GM19395 (cell line): Measurements from ENCODE around the gene LSAMP.

Experiments
- ATAC-seq: cut with Tn5 transposase; IDR thresholded peaks from one replicate; pipeline ENCODE4 v1.9.1; 2021; ENCODE audit warnings: mild to moderate bottlenecking, moderate library complexity; ENCODE audit not compliant: unreplicated experiment

LSAMP gene

DNA sequence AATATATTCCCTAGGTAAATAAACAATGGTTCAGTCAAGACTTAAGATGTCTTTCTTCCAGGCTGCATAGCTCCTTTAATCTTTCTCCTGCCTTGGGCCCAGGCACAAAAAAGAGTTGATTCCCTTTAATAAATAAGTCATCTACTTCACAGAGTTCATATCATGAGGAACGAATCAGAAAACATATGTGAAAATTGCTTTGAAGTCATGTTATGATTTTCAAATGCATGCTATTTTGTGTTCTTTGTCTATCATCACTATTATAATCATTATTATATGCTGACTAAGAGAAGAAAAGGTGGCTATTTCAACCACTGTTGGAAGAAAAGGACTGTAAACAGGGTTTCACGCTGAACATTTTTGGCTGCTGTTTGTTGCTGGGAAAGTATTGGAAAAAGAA, 70.4 kb downstream of the LSAMP start:
- no peak for ATAC-seq

DNA sequence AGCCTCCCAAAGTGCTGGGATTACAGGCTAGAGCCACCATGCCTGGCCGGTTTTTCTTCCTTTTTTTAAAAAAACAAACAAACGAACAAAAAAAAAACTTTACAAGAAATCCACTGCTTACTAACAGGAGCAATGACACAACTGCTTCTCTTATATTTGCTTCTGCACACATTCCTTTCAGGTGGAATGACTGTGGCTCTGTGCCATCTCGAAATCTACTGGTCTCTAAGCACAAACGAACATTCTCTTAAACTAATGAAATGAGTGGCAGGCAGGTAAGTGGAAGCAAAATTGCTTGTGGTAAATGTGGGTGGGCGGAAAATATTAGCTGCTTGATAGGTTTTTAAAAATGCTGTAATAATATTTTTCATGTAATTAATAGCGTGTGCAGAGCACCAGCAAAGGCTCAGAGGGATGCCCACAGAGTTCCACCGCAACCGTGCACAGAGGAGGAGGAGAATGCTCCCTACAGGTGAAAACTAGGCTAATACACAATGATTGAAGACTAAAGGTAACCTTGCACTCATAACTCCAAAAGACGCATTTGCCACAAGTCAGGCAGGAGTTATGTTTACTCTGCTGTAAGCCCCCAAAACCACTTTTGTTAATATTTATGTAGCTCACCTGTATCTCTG, 77.4 kb downstream of the LSAMP start:
- ATAC-seq: no peak

DNA sequence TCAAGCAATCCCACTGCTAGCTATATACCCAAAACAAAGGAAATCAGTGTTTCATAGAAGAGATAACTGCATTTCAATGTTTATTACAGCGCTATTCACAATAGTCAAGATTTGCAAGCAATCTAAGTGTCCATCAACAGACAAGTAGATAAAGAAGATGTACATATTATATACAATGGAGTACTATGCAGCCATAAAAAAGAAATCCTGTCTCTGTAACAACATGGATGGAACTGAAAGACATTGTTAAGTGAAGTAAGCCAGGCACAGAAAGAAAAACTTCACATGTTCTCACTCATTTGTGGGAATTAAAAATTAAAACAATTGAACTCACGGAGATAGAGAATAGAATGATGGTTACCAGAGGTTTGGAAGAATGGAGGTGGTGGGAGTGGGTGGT, 89.2 kb downstream of the LSAMP start:
- no peak for ATAC-seq

DNA sequence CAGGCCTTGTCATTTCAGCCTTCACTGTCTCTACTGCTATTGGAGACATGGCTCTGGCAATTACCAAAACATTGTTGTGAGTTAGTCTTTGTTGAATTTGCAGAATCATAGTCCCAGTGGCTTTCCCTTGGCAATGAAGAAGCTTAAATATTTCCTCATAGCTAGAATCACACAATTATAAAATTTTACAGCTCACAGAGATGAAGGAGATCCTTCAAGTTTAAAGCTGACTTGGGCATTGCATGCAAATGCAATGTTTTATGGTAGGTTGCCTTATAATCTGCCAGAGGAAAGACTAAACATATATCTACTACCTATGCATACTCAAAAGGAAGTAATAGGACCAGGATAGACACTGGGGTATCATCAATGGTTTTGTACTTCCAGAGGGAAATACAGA, 90.9 kb downstream of the LSAMP start:
- no peak for ATAC-seq

DNA sequence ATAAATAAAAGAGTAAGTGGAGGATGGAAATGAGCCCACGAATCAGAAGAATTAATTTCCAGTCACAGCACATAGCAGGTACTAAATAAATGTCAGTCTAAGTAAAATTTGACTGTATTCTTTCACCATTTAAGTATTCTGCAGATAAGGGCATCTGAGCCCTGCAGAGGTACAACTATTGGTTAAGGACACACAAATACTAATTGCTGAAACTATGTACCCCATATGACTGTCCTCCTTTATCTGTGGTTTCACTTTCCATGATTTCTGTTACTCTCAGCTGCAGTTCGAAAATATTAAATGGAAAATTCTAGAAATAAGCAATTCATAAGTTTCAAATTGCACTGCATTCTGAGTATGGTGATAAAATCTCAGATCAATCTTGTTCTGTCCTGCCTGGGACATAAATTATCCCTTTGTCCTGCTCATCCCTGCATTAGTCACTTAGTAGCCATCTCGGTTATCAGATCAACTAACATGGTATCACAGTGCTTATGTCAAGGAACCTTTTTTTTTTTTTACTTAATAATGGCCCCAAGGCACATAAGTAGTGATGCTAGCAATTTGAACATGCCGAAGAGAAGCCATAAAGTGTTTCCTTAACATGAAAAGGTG, 95.1 kb downstream of the LSAMP start:
- no peak for ATAC-seq

DNA sequence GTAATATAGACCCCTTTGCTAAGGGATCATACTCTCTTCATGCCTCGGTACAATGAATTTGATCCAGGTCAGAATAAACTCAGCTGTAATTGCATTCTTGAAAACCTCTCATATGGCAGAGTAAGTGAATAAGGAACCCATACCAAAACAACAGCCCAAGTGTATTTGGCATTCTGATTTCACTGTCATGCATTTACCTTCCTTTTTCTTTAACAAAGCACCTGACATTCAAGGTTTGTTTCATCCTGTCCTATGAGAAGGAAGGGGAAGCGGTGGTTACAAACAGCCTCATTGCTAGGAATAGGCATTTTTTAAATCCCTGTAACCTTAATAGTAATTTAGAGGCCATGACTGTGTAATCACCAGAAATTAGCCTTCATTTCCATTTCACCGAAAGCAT, 97.1 kb downstream of the LSAMP start:
- ATAC-seq: no peak

DNA sequence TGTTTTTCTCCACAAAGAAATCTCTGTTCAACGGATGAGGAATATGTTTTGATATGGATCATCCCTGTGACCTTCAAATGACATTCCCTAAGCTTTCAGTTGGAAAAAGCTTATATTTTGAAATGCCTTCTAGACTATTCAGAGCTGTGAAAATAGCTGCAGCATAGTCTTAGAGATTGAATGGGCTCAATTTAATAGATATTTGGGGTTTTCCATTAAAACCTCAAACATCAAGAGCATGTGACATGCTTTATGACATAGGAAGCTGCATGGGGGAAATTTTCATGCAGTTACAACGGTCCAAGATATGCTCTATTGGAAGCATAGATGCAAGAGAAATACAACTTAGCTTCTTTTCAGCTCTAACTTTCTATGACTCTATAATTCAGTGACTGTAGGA, 102.8 kb downstream of the LSAMP start:
- ATAC-seq: no peak

DNA sequence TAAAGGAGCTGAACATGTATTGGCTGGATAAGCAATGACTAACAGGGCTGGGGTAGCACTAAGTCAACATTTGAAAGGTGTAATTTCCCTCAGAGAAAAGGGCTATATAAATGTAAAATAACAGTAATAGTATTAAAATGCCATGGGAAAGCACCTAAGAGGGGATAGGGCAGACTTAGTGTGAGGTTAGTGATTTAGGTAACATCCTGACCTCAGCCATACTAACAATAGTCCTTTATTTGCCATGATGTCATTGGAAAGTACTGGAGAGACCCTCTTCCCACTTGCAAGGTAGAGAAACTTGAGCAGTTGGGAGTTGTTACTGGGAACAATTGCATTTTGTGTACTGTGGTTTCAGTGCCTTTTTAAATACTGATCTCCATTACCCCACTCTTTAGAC, 103.4 kb downstream of the LSAMP start:
- ATAC-seq: no peak

DNA sequence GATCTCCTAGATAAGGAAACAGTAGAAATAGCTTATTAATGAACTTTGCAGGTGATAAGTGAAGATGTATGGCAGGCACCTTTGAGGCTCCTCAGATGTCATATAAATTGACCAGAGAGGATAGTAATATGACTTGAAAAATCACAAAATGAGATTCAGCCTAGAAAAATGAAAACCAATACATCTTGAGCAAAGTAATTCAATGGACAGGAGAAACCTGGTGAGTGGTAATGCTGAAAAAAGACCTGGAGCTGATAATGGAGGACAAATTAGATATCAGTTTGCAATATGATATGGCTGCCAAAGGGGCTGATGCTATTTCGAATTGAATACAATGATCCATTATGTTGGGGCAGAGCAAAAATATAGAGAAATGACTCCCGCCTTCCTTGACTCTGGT, 103.9 kb downstream of the LSAMP start:
- ATAC-seq: no peak

DNA sequence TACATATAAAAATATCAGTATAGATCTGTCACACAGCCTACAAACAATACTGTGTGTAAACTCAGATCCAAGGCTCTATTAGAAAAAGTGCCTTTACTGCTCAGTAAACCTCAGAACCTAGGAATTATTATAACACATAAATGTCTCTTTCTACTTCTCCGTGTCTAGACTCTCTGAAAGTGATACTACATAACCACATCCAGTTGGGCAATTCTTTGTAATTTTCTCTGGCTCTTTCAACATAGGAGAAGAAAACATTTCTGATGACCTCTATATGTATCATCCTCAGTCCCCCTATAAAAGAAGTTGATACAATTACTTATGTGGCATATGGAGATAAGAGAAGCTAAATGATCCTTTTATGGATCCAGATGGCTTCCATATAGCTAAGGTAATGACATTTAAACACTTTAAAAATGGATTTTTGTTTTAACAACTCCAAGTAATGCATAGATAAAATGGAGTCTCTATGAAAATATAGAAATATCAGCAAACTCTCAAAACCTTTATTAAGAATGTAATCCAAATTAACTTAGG, 104.5 kb downstream of the LSAMP start:
- no peak for ATAC-seq

DNA sequence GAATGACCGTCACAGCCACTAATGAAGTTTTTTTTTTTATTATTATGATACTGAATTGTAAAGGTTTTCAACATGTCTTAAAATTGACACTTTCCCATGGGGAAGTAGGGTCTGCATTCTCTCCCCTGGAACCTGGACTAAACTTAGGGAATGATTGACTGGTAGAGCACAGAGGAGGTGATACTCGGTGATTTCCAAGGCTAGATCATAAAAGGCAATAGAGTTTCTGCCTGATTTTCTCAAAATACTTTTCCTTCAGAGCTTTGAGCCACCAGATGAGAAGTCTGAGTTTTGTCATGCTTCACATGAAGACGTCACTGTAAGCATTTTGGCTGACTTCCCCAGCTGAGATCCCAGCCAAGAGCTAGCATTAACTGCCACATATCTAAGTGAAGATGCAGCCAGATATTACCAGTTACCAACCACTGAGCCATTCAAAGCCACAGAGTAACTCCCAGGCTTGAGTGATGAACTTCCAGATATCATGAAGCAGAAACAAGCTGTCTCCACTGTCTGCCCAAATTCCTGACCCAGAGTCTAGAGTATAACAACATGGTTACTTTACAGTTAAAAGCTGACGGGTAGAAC, 105.8 kb downstream of the LSAMP start:
- no peak for ATAC-seq

DNA sequence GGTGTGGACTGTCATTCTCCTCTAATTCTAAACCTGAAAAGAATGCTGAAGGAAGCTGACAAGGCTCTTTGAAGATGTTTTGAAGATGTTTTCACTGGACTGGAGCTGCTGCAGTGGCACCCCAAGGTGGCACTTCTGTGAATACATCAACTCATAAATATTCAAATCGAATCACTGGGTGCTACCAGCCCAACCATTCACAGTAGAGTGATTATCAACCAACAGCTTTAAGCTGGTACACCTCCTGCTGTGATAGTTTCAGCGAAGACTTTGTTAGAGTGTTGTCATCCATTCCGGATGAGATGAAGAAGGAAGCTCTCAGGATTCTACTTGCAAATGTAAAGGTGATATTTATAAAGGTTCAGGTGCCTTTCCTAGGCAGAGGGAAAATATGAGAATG, 106.6 kb downstream of the LSAMP start:
- no peak for ATAC-seq

DNA sequence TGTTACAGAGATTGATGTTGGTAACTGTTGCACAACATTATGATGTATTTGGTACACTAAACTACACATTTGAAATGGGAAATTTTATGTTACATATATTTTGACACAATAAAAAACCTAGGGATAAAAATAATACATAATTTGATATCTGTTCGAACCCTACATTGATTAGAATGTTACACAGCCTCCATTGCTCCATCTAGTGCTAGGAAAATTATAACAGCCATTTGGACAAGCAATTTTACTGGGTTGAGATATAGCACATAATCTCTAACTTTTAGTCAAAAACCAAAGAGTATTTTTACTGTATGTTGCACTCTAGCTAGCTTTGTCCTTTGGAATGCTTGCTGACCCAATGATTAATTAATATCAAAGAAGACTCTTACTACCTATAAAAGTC, 108.1 kb downstream of the LSAMP start:
- ATAC-seq: no peak

DNA sequence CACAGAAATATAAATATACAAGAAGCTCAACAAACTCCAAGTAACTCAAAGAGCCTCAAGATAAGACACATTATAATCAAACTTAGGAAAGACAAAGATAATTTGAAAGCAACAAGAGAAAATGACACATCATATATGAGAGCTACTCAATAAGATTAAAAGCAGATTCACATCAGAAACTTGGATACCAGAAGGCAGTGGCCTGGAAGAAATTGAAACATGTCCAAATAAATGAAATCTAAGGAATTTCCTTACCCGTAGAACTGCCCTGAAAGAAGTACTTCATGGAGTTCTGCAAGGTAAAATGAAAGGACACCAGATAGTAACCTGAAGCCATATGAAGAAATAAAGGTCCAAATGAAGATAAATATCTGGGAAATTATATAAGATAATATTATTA, 113.9 kb downstream of the LSAMP start:
- no peak for ATAC-seq

DNA sequence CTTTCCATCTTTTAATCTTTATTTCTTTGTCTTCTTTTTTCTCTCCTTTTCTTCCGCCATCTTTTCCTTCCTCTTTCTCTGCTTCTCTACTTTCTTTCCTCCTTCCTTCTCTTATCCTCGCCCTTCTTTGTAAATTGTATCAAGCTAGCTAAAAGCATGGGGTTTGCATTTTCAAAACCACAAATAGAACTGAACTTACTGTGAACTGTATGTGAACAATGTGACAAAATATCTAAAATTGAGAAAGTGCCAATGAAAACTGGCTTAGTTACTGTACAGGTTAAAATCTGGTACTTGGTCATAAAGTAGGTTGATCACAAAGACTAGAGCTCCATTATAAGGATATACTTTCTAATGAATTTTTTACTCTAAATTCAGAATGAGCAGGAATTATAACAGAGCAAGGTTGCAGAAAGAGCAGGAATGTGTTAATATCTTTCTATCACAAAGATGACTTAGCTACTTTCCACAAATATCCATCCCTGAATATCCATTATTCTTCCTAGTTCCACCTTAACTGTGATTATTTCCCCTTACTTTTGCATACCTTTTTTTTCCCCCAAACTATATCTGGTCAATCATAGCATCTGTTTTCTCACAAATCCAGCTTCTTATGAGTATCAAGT, 122.4 kb downstream of the LSAMP start:
- ATAC-seq: no peak

DNA sequence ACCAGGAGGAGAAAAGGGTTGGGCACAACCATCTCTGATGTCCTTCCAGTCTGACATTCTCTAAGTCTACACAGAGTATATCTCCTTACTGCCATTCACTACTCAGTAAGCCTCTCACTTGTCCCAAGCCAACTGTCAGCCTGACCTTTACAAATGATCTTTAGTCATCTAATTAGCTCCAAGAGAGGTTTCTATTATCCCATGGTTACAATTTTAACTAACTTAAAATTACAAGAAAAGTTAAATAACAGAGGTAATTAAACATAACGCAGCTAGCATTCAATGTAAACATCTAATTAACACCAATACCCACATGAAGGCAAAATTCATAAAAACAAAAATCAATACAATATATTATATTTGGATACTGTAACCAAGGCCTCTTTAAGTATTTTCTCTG, 126.9 kb downstream of the LSAMP start:
- no peak for ATAC-seq

DNA sequence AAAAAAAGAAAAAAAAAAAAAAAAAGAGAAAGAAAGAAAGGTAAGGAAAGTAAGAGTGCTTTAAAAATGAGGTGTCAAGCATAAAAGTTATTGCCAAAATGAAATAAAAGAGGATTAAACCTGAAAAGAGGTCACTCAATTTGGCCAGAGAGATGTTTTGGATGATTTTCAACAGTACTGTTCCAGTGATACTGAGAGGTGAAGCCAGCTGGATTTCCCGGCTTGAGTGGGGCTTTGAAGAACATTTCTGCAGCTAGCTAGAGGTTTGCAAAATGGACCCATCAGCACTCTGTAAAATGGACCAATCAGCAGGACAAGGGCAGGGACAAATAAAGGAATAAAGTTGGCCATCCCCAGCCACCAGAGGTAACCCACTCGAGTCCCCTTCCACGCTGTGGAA, 128.5 kb downstream of the LSAMP start:
- no peak for ATAC-seq

DNA sequence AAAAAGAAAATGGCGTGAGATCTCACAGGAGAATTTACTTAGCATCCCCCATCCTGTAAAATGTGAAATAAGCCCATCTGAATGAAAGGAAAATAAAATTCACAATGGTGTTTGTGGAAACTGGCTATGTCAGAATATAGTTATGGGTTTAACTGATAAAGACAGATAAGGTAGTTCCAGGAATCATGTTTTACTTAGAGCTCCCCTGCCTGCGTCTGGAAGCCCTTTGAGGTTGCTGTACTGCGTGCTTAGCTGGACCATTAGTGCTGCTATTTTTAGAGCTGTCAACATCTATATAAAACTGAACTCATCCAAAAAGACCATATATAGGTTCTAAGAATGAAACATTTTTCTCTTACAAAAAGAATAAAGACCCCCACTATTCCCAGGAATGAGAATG, 130.8 kb downstream of the LSAMP start:
- ATAC-seq: no peak

DNA sequence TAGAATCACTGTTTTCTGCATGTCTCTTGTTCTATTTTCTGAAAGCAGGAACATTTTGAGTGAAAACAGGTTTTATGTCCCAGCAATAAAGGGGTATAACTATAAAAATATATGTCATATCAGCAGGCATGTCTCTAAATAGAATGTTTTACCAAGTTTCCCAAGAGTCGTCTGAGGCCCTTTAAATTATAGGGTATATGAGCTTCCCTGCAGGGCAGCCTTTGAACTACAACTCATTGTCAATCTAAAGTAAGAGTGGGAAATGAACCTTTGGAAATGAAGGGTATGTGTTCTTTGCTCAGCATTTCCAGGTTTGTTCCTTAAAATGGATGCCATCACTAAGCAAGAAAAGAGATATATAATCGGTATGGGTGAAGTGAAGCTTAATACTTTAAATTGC, 138.6 kb downstream of the LSAMP start:
- no peak for ATAC-seq

DNA sequence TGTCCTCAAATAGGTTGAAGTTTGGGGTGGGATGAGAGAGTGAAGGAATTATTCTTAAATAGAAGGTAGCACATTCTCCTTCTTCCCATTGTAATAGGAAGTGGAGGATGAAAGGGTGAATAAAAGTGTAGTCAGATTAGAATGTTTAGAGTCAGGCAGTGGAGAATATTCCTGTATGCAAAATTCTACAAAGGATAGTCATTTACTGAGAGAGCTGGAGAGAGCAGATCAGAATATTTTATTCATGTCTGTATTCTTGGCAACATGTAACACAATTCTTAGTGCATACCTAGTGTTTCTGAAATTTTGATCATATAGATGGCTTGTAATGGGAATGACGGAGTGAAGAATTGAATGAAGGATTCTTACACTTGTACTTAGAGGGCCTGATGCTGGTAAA, 139.1 kb downstream of the LSAMP start:
- no peak for ATAC-seq

DNA sequence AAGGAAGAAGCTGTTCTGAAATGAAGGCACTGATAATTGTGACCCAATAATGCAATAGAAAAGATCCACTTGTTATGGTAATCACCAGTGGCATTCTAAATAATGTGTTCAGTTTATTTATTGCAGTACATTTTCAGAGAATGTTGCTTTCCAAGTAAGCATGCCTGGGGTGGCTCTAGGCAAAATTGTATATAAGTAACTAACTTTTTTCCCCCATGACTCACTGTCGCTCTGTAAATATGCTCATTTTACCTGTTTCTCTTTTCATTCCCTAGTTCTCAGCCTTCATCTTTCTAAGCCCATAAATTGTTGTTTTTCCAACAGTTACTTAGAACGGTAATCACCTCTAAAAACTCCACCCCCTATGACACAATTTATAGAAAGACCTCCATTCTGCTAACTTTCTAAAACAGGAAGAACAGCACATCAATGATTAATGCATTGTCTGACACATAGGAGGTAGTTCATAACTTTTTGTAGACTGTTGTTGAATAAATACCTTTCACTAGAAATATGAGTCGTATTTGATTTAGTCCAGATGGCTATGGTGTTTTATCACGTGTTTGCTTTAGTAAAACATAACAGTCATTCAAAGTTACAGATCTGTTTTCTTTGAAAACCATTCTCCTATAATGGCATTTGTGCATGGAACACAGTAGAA, 143.1 kb downstream of the LSAMP start:
- ATAC-seq: no peak

DNA sequence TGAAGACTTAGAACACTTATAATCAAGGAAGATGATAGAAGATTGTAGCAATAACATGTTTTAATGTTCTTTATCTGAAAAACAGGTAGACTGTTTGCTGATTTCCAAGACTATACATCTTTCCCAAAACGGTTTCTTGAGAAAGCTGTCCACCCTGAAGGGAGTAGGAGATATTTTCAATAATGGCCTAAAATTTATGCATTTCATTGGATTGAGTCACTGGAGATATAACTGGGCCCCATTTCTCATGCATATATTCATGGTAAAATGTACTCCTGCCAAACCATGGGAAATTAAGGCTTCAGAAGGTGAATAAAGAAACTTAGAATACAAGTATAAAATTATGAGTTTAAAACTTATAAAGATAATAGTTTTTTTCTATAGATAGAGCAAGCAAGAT, 143.9 kb downstream of the LSAMP start:
- ATAC-seq: no peak
